Activated T-helper 1 cell treated with Interleukin-2 at 50 U/mL for 16 hours (primary cell): ENCODE measurements around the gene INHBC.
"Not testable (repeated sequence)": the region's sequence is repeated elsewhere in the genome, so short reads cannot be mapped to it uniquely, and the experiment has no call there.

Experiments
- DNase-seq: peaks from one replicate; pipeline ENCODE4 v3.0.0-alpha.2; 2020; ENCODE audit warnings: low read depth

INHBC gene

GRCh38 chr12:57487055-57487596 lies 52.5 kb downstream of the INHBC start:
- no peak for DNase-seq

- DNase-seq = peak; percentile 87
These were observed 53.2 kb downstream of the INHBC start, which contains the start of gene MARS1 for GRCh38 chr12:57487597-57488401. Gene MARS1 (plus strand): TSS chr12:57488068. CDS start chr12:57488091, 23 bp downstream.

- DNase-seq = no peak
These were observed 54.0 kb downstream of the INHBC start for GRCh38 chr12:57488402-57489156.

GRCh38 chr12:57489157-57489641 lies 54.6 kb downstream of the INHBC start:
- DNase-seq = no peak

- no peak for DNase-seq
These were observed 55.5 kb downstream of the INHBC start for GRCh38 chr12:57490126-57490525.

- no peak for DNase-seq
These were observed 57.1 kb downstream of the INHBC start for GRCh38 chr12:57491393-57492280.

GRCh38 chr12:57495051-57495701 lies 60.6 kb downstream of the INHBC start:
- not testable (repeated sequence) for DNase-seq

- no peak for DNase-seq
These were observed 62.2 kb downstream of the INHBC start for GRCh38 chr12:57496822-57497221.

- DNase-seq = no peak
These were observed 62.9 kb downstream of the INHBC start for GRCh38 chr12:57497223-57498131.

GRCh38 chr12:57498132-57498502 lies 63.5 kb downstream of the INHBC start:
- DNase-seq = no peak

- no peak for DNase-seq
These were observed 64.0 kb downstream of the INHBC start for GRCh38 chr12:57498571-57498970.

GRCh38 chr12:57500213-57500612 lies 65.6 kb downstream of the INHBC start:
- no peak for DNase-seq
